Smooth muscle cell of trachea (primary cell): ENCODE results near the gene PYDC2. TPM values are rescaled to one million over a fixed set of nuclear protein-coding genes. Genes with fewer than 3 reads are reported as not detected.

Source experiments
- total RNA-seq: library from RNA; depleted of rRNA; stranded (reverse); fragments of >200 nt; gene quantifications from 2 replicates; pipeline ENCODE4 v1.2.1, GENCODE V29; 2014

Gene PYDC2
- total RNA-seq: not detected in 2 replicates

DNA sequence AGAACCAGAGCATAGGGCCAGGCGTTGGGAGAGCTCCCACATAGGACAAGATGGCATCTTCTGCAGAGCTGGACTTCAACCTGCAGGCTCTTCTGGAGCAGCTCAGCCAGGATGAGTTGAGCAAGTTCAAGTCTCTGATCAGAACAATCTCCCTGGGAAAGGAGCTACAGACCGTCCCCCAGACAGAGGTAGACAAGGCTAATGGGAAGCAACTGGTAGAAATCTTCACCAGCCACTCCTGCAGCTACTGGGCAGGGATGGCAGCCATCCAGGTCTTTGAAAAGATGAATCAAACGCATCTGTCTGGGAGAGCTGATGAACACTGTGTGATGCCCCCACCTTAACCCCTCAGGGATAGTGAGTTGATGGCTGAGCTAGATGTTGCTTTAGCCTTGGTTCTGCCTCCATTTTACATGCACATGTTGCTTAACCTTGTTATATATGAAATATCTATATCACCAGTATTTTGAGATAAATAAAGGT lies at the start of gene PYDC2:
TSS of gene PYDC2 (plus strand) at position 51 of the 483 bp plus-strand sequence. CDS start at position 51, 0 bp downstream.

Other genes starting within 250 kb of the PYDC2 start
- 105 and 112 TPM in 2 replicates for gene CCDC50, start 131.8 kb upstream of the PYDC2 start, total RNA-seq
- gene UTS2B, start 130.6 kb upstream of the PYDC2 start, total RNA-seq: 0.29 and 2.5 TPM in 2 replicates